DOHH2 (cell line): ENCODE data around the gene CAPZB.

Experiments used
- H3F3A ChIP-seq: fragments of 200-600 bp; sonication (generic), shearing (Covaris generic); 2 replicates; pipeline ENCODE4 v1.6.0; 2016; ENCODE audit warnings: antibody characterized with exemption, mild to moderate bottlenecking; ENCODE audit not compliant: control insufficient read depth, insufficient read depth
- H3K27ac ChIP-seq: fragments of 200-600 bp; sonication (generic); 2 replicates; pipeline ENCODE4 v1.5.1; 2014; ENCODE audit warnings: low read depth, mild to moderate bottlenecking, low read length, moderate library complexity
- H3K27me3 ChIP-seq: fragments of 200-600 bp; sonication (generic); 2 replicates; pipeline ENCODE4 v1.6.1; 2014; ENCODE audit warnings: mild to moderate bottlenecking, low read length, mixed read lengths; ENCODE audit not compliant: control insufficient read depth
- H3K36me3 ChIP-seq: fragments of 200-600 bp; sonication (generic); 2 replicates; pipeline ENCODE4 v1.6.1; 2014; ENCODE audit warnings: mild to moderate bottlenecking, low read length, moderate library complexity, mixed read lengths; ENCODE audit not compliant: control insufficient read depth
- H3K4me1 ChIP-seq: fragments of 200-600 bp; sonication (generic); 2 replicates; pipeline ENCODE4 v1.6.1; 2014; ENCODE audit warnings: mild to moderate bottlenecking, low read length, mixed read lengths; ENCODE audit not compliant: control insufficient read depth
- H3K4me2 ChIP-seq: fragments of 200-600 bp; sonication (generic); 2 replicates; pipeline ENCODE4 v1.6.0; 2014; ENCODE audit warnings: mild to moderate bottlenecking, low read length, moderate library complexity
- H3K4me3 ChIP-seq: fragments of 200-600 bp; sonication (generic); 2 replicates; pipeline ENCODE4 v1.5.1; 2014; ENCODE audit warnings: mild to moderate bottlenecking, low read length, mixed read lengths
- H3K79me2 ChIP-seq: fragments of 200-600 bp; sonication (generic); 2 replicates; pipeline ENCODE4 v1.6.1; 2014; ENCODE audit warnings: mild to moderate bottlenecking, low read length, mixed read lengths; ENCODE audit not compliant: control insufficient read depth
- H3K9me2 ChIP-seq: fragments of 200-600 bp; sonication (generic); replicated peaks from 2 replicates; pipeline ENCODE4 v1.6.1; 2014; ENCODE audit warnings: mild to moderate bottlenecking, low read length, mixed read lengths; ENCODE audit not compliant: control insufficient read depth
- H3K9me3 ChIP-seq: fragments of 200-600 bp; sonication (generic); 2 replicates; pipeline ENCODE4 v1.6.1; 2014; ENCODE audit warnings: antibody characterized with exemption, low read length, mixed read lengths; ENCODE audit not compliant: control insufficient read depth, insufficient read depth
- H4K20me1 ChIP-seq: fragments of 200-600 bp; sonication (generic); 2 replicates; pipeline ENCODE4 v1.6.0; 2014; ENCODE audit warnings: low read depth, mild to moderate bottlenecking, antibody characterized with exemption, low read length, moderate library complexity; ENCODE audit not compliant: control insufficient read depth, insufficient read depth
- EZH2phosphoT487 ChIP-seq: fragments of 200-600 bp; sonication (generic); IDR thresholded peaks from 2 replicates; pipeline ENCODE4 v1.6.1; 2017; ENCODE audit warnings: borderline replicate concordance, mild to moderate bottlenecking, antibody characterized with exemption, low read length, moderate library complexity, mixed read lengths
- TF ChIP-seq, protein P1 (sequence below): fragments of 200-600 bp; sonication (generic); IDR thresholded peaks from one replicate; pipeline ENCODE4 v1.5.1; 2014; ENCODE audit warnings: antibody characterized with exemption, mild to moderate bottlenecking, low read depth, low read length; ENCODE audit not compliant: poor library complexity, severe bottlenecking

The CAPZB gene

DNA sequence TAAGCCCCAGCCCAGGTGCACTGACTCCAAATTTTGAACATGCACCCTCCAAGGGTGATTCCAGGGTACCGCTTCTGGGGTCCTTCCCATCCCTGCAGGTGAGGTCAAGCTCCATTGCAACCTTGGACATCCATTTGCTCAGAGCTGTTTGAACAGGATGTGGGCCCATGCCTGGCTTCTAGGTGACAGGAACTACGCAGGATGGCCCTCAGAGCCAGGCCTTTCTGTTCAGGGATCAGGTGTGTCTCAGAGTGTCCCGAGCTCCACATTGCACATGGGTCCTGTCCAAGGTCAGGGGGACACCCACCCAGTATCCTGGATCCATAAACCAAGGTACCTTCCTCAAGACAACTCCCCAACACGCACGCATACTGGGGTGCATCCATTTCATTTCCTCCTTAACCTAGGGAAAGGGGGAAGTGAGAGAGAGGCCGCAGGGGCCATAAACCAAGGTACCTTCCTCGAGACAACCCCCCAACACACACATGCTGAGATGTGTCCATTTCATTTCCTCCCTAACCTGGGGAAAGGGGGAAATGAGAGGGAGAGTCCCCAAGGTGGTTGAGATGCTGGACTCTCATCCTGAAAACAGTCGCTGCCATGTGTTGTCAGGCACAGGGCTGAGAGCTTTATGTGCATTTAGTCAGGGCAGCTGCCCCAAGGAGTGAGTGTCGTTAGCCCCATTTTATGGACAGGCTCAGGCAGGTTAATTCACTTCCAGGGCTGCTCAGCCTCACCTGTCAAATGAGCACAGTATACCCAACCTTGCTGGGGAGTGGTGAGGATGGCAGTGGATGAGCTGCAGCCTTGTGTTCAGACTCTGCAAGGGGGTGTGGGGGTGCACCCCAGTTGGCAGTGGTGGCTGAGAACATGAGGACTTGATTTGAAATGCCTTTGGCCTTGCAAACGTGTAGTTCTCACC, 171.1 kb downstream of the CAPZB start:
- Histone ChIP-seq H3K9me2 (no peaks in the 10 kb centered on the region), H3K4me1 (peaks cover 62% of the 10 kb centered on the region), H3K27me3 (no peaks in the 10 kb centered on the region), H3K4me2 (peak overlapping the region; percentile 97), H3K79me2 (peaks cover 25% of the 10 kb centered on the region), H3K9me3 (no peaks in the 10 kb centered on the region), H3K36me3 (peaks cover 11% of the 10 kb centered on the region), H3K4me3 (peak overlapping the region; percentile 94), H3F3A (peaks cover 30% of the 10 kb centered on the region), H3K27ac (peak overlapping the region; percentile 86), H4K20me1 (no peaks in the 10 kb centered on the region)
- TF ChIP-seq, protein P1, sequence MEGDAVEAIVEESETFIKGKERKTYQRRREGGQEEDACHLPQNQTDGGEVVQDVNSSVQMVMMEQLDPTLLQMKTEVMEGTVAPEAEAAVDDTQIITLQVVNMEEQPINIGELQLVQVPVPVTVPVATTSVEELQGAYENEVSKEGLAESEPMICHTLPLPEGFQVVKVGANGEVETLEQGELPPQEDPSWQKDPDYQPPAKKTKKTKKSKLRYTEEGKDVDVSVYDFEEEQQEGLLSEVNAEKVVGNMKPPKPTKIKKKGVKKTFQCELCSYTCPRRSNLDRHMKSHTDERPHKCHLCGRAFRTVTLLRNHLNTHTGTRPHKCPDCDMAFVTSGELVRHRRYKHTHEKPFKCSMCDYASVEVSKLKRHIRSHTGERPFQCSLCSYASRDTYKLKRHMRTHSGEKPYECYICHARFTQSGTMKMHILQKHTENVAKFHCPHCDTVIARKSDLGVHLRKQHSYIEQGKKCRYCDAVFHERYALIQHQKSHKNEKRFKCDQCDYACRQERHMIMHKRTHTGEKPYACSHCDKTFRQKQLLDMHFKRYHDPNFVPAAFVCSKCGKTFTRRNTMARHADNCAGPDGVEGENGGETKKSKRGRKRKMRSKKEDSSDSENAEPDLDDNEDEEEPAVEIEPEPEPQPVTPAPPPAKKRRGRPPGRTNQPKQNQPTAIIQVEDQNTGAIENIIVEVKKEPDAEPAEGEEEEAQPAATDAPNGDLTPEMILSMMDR = no peak
- TF ChIP-seq EZH2phosphoT487 = no peak

DNA sequence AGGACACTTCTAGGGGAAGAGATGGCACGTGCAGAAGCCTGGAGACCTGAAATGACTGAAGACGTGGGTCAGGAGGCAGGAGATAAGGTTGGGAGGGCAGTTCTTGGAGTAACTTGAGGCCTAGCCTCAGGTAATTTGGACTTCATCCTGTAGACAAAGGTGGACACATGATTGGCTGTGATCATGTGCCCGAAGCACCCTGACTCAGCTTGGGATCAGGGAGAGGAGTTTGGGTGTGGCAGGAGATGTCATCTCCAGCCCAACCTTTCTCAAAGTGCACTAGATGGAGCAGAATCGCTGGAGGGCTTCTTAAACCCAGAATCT, 171.7 kb downstream of the CAPZB start:
- Histone ChIP-seq H3K79me2 (peaks cover 27% of the 10 kb centered on the region), H3K4me2 (peak overlapping the region; percentile 97)

DNA sequence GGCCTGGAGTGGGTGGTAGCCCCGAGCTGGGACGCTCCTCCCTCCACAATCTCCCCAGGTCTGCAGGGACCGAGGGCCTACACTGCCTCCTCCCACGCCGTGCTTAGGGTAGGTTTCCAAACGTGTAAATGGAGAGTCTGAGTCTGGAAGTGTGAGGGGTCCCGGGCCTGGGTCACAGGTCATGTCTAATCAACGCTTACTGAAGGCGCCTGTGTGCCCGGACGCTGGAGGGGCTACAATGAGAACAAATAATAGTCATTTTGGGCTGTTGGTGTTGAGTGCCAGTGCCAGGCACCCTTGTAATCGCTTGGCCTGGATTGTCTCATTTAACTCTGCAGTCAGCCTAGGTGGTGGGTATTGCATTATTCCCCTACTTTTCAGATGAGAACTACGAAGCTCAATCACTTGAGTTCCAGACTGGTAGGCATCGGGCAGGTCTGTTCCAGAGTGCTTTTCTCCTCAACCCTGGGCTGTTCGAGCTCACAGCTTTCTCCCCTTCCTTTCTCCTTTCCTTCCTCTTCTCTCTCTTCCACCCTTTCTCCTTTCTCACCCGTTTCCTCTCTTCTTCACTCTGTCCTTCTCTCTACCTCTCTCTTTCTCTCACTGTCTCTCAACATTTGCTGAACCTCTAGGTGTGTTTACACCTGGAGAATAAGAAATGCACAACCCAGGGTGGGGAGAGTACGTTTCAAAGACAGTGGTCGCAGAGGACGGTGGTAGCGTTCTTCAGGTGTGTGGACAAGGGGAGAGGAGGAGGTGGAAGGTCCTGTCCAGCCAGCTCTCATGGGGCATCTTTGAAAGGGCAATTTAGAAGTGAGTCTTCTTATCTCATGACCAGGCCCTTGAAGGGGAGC, 172.3 kb downstream of the CAPZB start:
- no peaks in the 10 kb centered on the region for H4K20me1 ChIP-seq
- peak overlapping the region; percentile 94 for H3K4me3 ChIP-seq
- no peaks in the 10 kb centered on the region for H3K9me3 ChIP-seq
- H3K36me3 ChIP-seq = peaks cover 14% of the 10 kb centered on the region
- H3K79me2 ChIP-seq = peaks cover 27% of the 10 kb centered on the region
- no peaks in the 10 kb centered on the region for H3K9me2 ChIP-seq
- peaks cover 62% of the 10 kb centered on the region for H3K4me1 ChIP-seq
- peak overlapping the region; percentile 86 for H3K27ac ChIP-seq
- TF ChIP-seq, protein P1 = no peak
- no peak for TF ChIP-seq EZH2phosphoT487
- H3K27me3 ChIP-seq = no peaks in the 10 kb centered on the region
- peak overlapping the region; percentile 97 for H3K4me2 ChIP-seq
- peaks cover 30% of the 10 kb centered on the region for H3F3A ChIP-seq

More for the DNA sequence above, 171.7 kb downstream of the CAPZB start:
- Histone ChIP-seq H3K9me3 (no peaks in the 10 kb centered on the region), H3K36me3 (peaks cover 11% of the 10 kb centered on the region), H3K27me3 (no peaks in the 10 kb centered on the region), H3K27ac (peak overlapping the region; percentile 86), H3K4me1 (peaks cover 62% of the 10 kb centered on the region), H3K9me2 (no peaks in the 10 kb centered on the region), H4K20me1 (no peaks in the 10 kb centered on the region), H3K4me3 (peak overlapping the region; percentile 94), H3F3A (peaks cover 30% of the 10 kb centered on the region)
- no peak for TF ChIP-seq EZH2phosphoT487
- TF ChIP-seq, protein P1 = no peak
